Measurements from ENCODE around the gene CSF3R. TPM values are rescaled to one million over a fixed set of nuclear protein-coding genes. Genes with fewer than 3 reads are reported as not detected.
A peak's percentile ranks its signal among the peaks of the same experiment; 100 is the strongest.

The CSF3R gene
- total and polyA plus RNA-seq, 2 experiments from 2014 or later = not detected

DNA sequence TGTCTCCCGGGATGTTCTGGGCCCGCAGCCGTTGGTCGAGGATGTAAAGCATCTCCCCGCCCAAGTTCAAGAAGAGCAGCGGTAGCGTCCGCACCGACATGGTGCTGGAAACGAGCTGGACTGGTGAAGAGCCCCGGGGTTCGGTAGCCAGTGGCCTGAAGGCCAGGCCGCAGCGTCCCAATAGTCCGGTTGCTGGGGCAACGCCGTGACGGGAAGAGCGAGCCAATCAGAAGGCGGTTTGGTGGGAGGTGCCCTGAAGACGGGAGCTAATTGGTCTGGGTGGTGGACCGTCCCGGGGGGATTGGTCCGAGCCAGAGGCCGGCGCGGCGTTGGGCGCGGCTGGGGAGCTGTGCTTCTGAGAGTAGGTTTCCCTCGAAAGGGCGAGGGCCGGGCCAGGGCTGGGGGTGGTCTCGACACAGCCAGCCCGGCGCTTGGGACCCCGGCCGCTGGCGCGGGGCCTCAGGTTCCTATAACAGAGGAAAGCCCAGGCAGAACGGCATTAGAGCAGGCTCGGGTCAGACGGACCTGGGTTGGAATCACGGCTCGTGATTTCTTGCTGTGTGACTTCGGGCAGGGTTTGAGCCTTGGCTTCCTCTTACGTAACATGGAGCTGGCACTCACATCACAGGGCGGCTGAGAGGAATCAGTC, 32.3 kb downstream of the CSF3R start, which contains the start of gene OSCP1:
Gene OSCP1 (minus strand): TSS at position 182 of the 649 bp plus-strand sequence. CDS start 82 bp downstream, at position 100.
- peak within 1 kb of the TSS; percentile 81 for H3K4me3 Mint-ChIP-seq
- no peaks in the 10 kb centered on the region; the same call in 1 of the 2 replicates for H3K4me1 ChIP-seq (ENCODE audit: insufficient read depth)
- peaks cover 4% of the 10 kb centered on the region; the same call in 1 of the 2 replicates for H3K36me3 ChIP-seq (ENCODE audit: insufficient read depth)
- H3K27ac ChIP-seq (ENCODE audit: low read depth) = peak within 1 kb of the TSS; percentile 80
- no peaks in the 10 kb centered on the region for H3K27me3 ChIP-seq (ENCODE audit: insufficient read depth)
- peaks cover 10% of the 10 kb centered on the region for H3K36me3 Mint-ChIP-seq (ENCODE audit: low read depth)
- H3K9me2 ChIP-seq (ENCODE audit: insufficient read depth) = no peaks in the 10 kb centered on the region
- DNase-seq (ENCODE audit: low spot score) = peak; percentile 97
- peak within 1 kb of the TSS; percentile 63 for H3K27ac Mint-ChIP-seq
- H3K4me3 ChIP-seq = peak within 1 kb of the TSS; percentile 58
- H3K4me1 Mint-ChIP-seq = peaks cover 17% of the 10 kb centered on the region
- H3K79me2 ChIP-seq (replicated peaks; ENCODE audit: insufficient read depth) = no peaks in the 10 kb centered on the region
- TF ChIP-seq POLR2AphosphoS5 (IDR thresholded peaks at IDR 0.05; ENCODE audit: low read depth) (peak; percentile 80), NANOG (IDR thresholded peaks at IDR 0.05; ENCODE audit: borderline replicate concordance) (no peak), JUNB (IDR thresholded peaks at IDR 0.05; ENCODE audit: unreplicated experiment) (no peak)
- no peaks in the 10 kb centered on the region for H3K9me3 Mint-ChIP-seq
- peak within 1 kb of the TSS; percentile 96 for H2AFZ ChIP-seq
- peak within 1 kb of the TSS; percentile 85 for H3K4me2 ChIP-seq
- H3F3A ChIP-seq (replicated peaks; ENCODE audit: low read depth) = no peaks in the 10 kb centered on the region
- H4K20me1 ChIP-seq (replicated peaks; ENCODE audit: insufficient read depth) = no peaks in the 10 kb centered on the region; the same call in 1 of the 2 replicates
- H3K27me3 Mint-ChIP-seq (ENCODE audit: insufficient read depth, low read depth, poor library complexity) = peaks cover 11% of the 10 kb centered on the region
- peak; percentile 97 for ATAC-seq

DNA sequence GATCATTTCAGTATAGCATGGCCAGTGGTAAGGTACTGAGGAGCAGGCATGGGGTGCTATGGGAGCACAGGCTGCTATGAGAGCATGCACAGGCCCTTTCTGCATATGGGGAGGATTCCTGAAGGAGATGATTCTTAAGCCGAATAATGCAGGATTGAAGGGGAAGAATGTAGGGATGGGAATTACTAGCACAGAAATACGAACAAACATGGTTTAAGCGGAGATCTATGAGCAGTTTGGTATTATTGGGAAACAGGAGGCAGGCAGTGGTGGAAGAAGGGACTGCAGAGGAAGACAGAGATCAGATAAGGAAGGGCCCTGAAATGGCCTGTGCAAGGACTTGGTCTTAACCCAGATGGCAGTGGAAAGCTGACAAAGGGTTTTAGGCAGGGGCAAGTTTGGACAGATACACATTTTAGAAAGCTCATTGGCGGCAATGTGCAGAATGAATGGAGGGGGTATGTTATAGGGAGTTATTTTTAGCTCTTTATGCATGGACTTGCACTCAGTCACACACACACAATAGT, 34.1 kb downstream of the CSF3R start:
- no peaks in the 10 kb centered on the region for H3K79me2 ChIP-seq (replicated peaks; ENCODE audit: insufficient read depth)
- no peaks in the 10 kb centered on the region; the same call in 1 of the 2 replicates for H3K4me1 ChIP-seq (ENCODE audit: insufficient read depth)
- H3K9me3 Mint-ChIP-seq = no peaks in the 10 kb centered on the region
- H3K27ac Mint-ChIP-seq = no peak overlapping the region
- H3K4me1 Mint-ChIP-seq = peaks cover 17% of the 10 kb centered on the region
- H3K27ac ChIP-seq (ENCODE audit: low read depth) = no peak overlapping the region
- peaks cover 11% of the 10 kb centered on the region for H3K27me3 Mint-ChIP-seq (ENCODE audit: insufficient read depth, low read depth, poor library complexity)
- no peak overlapping the region for H2AFZ ChIP-seq
- H3F3A ChIP-seq (replicated peaks; ENCODE audit: low read depth) = no peaks in the 10 kb centered on the region
- H3K36me3 Mint-ChIP-seq (ENCODE audit: low read depth) = no peaks in the 10 kb centered on the region; the same call in 2 of the 3 replicates
- DNase-seq (ENCODE audit: low spot score) (no peak), ATAC-seq (no peak)
- H4K20me1 ChIP-seq (replicated peaks; ENCODE audit: insufficient read depth) = no peaks in the 10 kb centered on the region
- no peak overlapping the region for H3K4me3 ChIP-seq
- no peaks in the 10 kb centered on the region for H3K27me3 ChIP-seq (ENCODE audit: insufficient read depth)
- no peak overlapping the region for H3K4me3 Mint-ChIP-seq
- no peaks in the 10 kb centered on the region for H3K36me3 ChIP-seq (ENCODE audit: insufficient read depth)
- no peak overlapping the region for H3K4me2 ChIP-seq
- no peaks in the 10 kb centered on the region for H3K9me2 ChIP-seq (ENCODE audit: insufficient read depth)
- TF ChIP-seq POLR2AphosphoS5 (IDR thresholded peaks at IDR 0.05; ENCODE audit: low read depth) (no peak), ETS1 (IDR thresholded peaks at IDR 0.05) (no peak), JUNB (IDR thresholded peaks at IDR 0.05; ENCODE audit: unreplicated experiment) (no peak), ZNF331 (CRISPR knock-in tag; IDR thresholded peaks at IDR 0.05; ENCODE audit: low read depth) (no peak), EZH2 (IDR thresholded peaks at IDR 0.05; ENCODE audit: low read depth, unreplicated experiment) (no peak), ZNF462 (CRISPR knock-in tag; IDR thresholded peaks at IDR 0.05) (no peak), NANOG (IDR thresholded peaks at IDR 0.05; ENCODE audit: borderline replicate concordance) (no peak), STAT1 (IDR thresholded peaks at IDR 0.05; ENCODE audit: unreplicated experiment) (no peak)
- TF ChIP-seq, protein P1, sequence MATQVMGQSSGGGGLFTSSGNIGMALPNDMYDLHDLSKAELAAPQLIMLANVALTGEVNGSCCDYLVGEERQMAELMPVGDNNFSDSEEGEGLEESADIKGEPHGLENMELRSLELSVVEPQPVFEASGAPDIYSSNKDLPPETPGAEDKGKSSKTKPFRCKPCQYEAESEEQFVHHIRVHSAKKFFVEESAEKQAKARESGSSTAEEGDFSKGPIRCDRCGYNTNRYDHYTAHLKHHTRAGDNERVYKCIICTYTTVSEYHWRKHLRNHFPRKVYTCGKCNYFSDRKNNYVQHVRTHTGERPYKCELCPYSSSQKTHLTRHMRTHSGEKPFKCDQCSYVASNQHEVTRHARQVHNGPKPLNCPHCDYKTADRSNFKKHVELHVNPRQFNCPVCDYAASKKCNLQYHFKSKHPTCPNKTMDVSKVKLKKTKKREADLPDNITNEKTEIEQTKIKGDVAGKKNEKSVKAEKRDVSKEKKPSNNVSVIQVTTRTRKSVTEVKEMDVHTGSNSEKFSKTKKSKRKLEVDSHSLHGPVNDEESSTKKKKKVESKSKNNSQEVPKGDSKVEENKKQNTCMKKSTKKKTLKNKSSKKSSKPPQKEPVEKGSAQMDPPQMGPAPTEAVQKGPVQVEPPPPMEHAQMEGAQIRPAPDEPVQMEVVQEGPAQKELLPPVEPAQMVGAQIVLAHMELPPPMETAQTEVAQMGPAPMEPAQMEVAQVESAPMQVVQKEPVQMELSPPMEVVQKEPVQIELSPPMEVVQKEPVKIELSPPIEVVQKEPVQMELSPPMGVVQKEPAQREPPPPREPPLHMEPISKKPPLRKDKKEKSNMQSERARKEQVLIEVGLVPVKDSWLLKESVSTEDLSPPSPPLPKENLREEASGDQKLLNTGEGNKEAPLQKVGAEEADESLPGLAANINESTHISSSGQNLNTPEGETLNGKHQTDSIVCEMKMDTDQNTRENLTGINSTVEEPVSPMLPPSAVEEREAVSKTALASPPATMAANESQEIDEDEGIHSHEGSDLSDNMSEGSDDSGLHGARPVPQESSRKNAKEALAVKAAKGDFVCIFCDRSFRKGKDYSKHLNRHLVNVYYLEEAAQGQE (IDR thresholded peaks at IDR 0.05; ENCODE audit: unreplicated experiment) = no peak
